ENCODE results near the gene SASH3.

The SASH3 gene

DNA sequence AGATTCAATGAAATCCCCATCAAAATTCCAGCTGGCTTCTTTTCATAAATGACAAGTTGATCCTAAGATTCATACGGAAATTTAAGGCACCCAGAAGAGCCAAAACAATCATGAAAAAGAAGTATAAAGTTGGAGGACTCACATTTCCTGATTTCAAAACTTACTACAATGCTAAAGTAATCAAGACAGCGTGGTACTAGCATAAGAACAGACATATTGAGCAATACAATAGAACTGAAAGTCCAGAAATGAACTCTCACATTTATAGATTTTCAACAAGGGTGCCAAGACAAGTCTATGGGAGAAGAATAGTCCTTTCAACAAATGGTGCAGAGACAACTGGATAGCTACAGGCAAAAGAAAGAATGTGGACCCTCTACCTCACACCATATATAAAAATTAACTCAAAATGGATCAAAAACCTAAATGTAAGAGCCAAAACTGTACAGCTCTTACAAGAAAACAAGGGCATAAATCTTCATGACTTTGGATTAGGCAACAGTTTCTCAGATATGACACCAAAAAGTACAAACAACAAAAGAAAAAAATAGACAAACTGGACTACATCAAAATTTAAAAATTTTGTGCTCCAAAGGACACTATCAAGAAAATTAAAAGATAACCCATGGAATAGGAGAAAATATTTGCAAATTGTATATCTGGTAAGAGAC is 28.5 kb downstream of the SASH3 start:
- no peak overlapping the region for H3K27ac ChIP-seq (ENCODE audit: insufficient read depth, low read length, poor library complexity, severe bottlenecking)
- no peak for DNase-seq
- H3K9me3 ChIP-seq (ENCODE audit: control insufficient read depth, low read length) = no peaks in the 10 kb centered on the region
- H3K4me3 ChIP-seq (ENCODE audit: insufficient read depth, low read depth, low read length, poor library complexity, severe bottlenecking) = no peak overlapping the region
- H3K27me3 ChIP-seq (replicated peaks; ENCODE audit: control insufficient read depth, insufficient read depth, low read length, poor library complexity, severe bottlenecking) = no peaks in the 10 kb centered on the region
- no peaks in the 10 kb centered on the region for H3K36me3 ChIP-seq (ENCODE audit: control insufficient read depth, insufficient read depth, low read length)
- H3K4me1 ChIP-seq (ENCODE audit: control insufficient read depth, insufficient read depth, low read length, poor library complexity, severe bottlenecking) = no peaks in the 10 kb centered on the region

DNA sequence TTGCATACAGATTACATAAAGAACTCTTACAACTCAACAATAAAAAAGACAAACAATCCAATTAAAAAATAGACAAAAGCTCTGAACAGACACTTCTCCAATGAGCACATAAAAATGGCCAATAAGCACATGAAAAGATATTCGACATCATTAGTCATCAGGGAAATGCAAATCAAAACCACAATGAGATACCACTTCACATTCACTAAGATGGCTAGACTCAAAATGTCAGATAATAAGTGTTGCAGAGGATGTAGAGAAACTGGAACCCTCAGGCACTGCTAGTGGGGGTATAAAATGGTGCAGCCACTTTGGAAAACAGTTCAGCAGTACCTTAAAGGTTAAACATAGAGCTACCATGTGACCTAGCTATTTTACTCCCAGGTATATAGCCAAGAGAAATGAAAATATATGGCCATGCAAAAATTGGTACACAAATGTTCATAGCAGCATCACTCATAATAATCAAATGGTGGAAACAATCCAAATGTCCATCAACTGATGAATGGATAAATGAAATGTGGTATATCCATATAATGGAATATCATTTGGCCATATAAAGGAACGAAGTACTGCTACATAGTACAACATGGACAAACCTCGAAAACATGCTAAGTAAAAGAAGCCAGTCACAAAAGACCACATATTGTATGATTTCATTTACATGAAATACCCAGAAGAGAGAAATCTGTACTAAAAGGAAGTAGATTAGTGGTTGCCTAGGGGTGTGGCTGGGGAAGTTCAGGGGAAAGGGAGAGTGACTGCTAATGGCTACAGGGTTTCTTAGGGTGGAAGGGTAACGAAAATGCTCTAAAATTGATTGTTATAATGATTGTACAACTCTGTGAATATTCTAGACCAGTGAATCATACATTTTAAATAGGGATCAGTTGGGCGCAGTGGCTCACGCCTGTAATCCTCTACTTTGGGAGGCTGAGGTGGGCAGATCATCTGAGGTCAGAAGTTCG is 29.4 kb downstream of the SASH3 start:
- DNase-seq = no peak

DNA sequence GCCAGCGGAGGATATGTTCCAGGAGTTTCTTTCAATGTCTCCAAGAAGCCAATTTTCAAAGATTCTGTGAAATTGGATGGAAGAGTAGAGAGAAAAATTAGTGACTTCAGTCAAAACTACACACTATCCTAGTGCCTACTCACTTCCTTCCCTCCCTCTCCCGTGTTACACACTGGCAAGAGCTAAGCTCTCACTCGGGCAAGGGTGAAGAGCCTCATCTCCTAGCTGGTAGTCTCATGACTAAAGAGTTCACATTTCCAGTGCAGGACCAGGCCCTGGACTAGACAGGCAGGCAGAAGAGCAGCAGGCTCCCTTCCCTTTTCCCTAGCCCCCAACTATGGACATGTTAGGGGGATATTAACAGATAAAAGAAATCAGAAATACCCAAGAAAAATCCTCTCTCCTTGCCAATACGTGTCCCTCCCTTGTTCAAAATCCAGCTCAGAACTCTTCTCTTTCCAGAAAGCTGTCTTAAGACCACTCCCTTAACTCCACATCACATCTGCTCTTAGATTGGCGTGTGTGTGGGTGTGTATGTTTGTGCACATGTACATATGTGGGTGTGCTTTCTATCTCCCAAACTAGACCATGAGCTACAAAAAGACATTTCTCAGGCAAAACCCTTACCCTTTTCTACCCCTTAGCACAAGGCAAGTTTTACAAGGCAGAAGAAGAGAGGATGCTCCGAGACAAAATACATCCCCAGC is 34.1 kb downstream of the SASH3 start:
- H3K27ac ChIP-seq (ENCODE audit: insufficient read depth, low read length, poor library complexity, severe bottlenecking) = no peak overlapping the region

More for the DNA sequence above, 29.4 kb downstream of the SASH3 start:
- no peak overlapping the region for H3K4me3 ChIP-seq (ENCODE audit: insufficient read depth, low read depth, low read length, poor library complexity, severe bottlenecking)
- no peaks in the 10 kb centered on the region for H3K36me3 ChIP-seq (ENCODE audit: control insufficient read depth, insufficient read depth, low read length)
- H3K9me3 ChIP-seq (ENCODE audit: control insufficient read depth, low read length) = no peaks in the 10 kb centered on the region
- H3K27ac ChIP-seq (ENCODE audit: insufficient read depth, low read length, poor library complexity, severe bottlenecking) = no peak overlapping the region
- no peaks in the 10 kb centered on the region for H3K4me1 ChIP-seq (ENCODE audit: control insufficient read depth, insufficient read depth, low read length, poor library complexity, severe bottlenecking)
- no peaks in the 10 kb centered on the region for H3K27me3 ChIP-seq (replicated peaks; ENCODE audit: control insufficient read depth, insufficient read depth, low read length, poor library complexity, severe bottlenecking)

DNA sequence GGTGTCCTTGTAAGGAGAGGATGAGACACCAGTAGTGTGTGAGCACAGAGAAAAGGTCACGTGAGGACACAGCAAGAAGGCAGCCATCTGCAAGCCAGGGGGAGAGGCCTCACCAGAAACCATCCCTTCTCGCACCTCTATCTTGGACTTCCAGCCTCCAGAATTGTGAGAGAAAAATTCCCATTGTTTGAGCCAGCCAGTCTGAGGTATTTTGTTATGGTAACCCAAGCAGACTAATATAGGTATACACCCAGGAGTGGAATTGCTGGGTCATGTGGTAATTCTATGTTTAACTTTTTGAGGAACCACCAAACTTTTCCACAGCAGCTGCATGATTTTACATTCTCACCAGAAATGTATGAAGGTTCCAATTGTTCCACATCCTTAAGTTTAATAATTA is 38.4 kb downstream of the SASH3 start:
- Histone ChIP-seq H3K9me3 (ENCODE audit: control insufficient read depth, low read length) (no peaks in the 10 kb centered on the region), H3K4me1 (ENCODE audit: control insufficient read depth, insufficient read depth, low read length, poor library complexity, severe bottlenecking) (no peaks in the 10 kb centered on the region), H3K27ac (ENCODE audit: insufficient read depth, low read length, poor library complexity, severe bottlenecking) (no peak overlapping the region), H3K36me3 (ENCODE audit: control insufficient read depth, insufficient read depth, low read length) (no peaks in the 10 kb centered on the region), H3K27me3 (replicated peaks; ENCODE audit: control insufficient read depth, insufficient read depth, low read length, poor library complexity, severe bottlenecking) (no peaks in the 10 kb centered on the region), H3K4me3 (ENCODE audit: insufficient read depth, low read depth, low read length, poor library complexity, severe bottlenecking) (no peak overlapping the region)
- DNase-seq = no peak

More for the DNA sequence above, 34.1 kb downstream of the SASH3 start:
- no peak overlapping the region for H3K4me3 ChIP-seq (ENCODE audit: insufficient read depth, low read depth, low read length, poor library complexity, severe bottlenecking)
- H3K36me3 ChIP-seq (ENCODE audit: control insufficient read depth, insufficient read depth, low read length) = no peaks in the 10 kb centered on the region
- H3K4me1 ChIP-seq (ENCODE audit: control insufficient read depth, insufficient read depth, low read length, poor library complexity, severe bottlenecking) = no peaks in the 10 kb centered on the region
- H3K9me3 ChIP-seq (ENCODE audit: control insufficient read depth, low read length) = no peaks in the 10 kb centered on the region
- no peaks in the 10 kb centered on the region for H3K27me3 ChIP-seq (replicated peaks; ENCODE audit: control insufficient read depth, insufficient read depth, low read length, poor library complexity, severe bottlenecking)
- no peak for DNase-seq

DNA sequence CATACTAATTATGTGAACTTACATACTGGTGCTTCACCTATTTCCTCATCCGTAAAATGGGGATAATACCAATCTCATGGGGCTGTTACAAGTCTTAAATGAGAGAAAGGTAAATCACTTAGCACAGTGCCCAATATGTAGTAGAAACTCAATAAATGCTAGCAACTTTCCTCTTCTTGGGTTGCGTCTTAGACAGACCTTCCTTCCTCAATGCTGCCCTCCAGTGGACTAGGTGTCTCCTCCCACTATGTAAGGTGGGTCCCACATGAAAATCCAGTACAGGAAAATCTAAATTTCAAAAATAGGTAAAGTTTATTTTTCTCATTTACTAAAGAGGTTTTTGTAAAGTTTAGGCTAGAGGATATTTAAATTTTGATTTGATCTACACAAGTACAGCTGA is 43.4 kb downstream of the SASH3 start:
- no peaks in the 10 kb centered on the region for H3K36me3 ChIP-seq (ENCODE audit: control insufficient read depth, insufficient read depth, low read length)
- no peak overlapping the region for H3K4me3 ChIP-seq (ENCODE audit: insufficient read depth, low read depth, low read length, poor library complexity, severe bottlenecking)
- H3K4me1 ChIP-seq (ENCODE audit: control insufficient read depth, insufficient read depth, low read length, poor library complexity, severe bottlenecking) = peaks cover 6% of the 10 kb centered on the region
- H3K27me3 ChIP-seq (replicated peaks; ENCODE audit: control insufficient read depth, insufficient read depth, low read length, poor library complexity, severe bottlenecking) = no peaks in the 10 kb centered on the region
- DNase-seq = peak; percentile 9 to 25 (median 11)
- no peaks in the 10 kb centered on the region for H3K9me3 ChIP-seq (ENCODE audit: control insufficient read depth, low read length)
- no peak overlapping the region for H3K27ac ChIP-seq (ENCODE audit: insufficient read depth, low read length, poor library complexity, severe bottlenecking)

DNA sequence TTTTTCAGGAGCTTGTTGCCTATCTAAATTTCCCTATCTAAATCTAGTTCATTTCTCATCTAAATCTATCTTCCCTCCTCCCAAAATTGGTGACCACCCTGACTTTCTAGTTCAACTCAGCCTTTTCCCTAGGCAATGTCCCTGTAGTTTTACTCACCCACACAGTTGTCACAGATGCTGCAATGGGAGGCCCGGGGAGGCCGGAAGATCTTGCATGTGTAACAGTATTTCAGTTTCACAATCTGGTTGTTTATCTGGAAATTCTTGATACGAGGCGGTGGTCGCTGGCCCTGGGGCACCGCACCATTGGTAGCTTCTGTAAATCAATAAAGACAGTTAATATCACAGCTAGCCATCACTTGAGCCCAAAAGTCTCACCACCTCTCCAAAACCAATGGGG is 43.8 kb downstream of the SASH3 start:
- H3K4me3 ChIP-seq (ENCODE audit: insufficient read depth, low read depth, low read length, poor library complexity, severe bottlenecking) = no peak overlapping the region
- peaks cover 6% of the 10 kb centered on the region for H3K4me1 ChIP-seq (ENCODE audit: control insufficient read depth, insufficient read depth, low read length, poor library complexity, severe bottlenecking)
- no peak for DNase-seq
- H3K9me3 ChIP-seq (ENCODE audit: control insufficient read depth, low read length) = no peaks in the 10 kb centered on the region
- H3K27me3 ChIP-seq (replicated peaks; ENCODE audit: control insufficient read depth, insufficient read depth, low read length, poor library complexity, severe bottlenecking) = no peaks in the 10 kb centered on the region
- H3K36me3 ChIP-seq (ENCODE audit: control insufficient read depth, insufficient read depth, low read length) = no peaks in the 10 kb centered on the region
- H3K27ac ChIP-seq (ENCODE audit: insufficient read depth, low read length, poor library complexity, severe bottlenecking) = no peak overlapping the region

DNA sequence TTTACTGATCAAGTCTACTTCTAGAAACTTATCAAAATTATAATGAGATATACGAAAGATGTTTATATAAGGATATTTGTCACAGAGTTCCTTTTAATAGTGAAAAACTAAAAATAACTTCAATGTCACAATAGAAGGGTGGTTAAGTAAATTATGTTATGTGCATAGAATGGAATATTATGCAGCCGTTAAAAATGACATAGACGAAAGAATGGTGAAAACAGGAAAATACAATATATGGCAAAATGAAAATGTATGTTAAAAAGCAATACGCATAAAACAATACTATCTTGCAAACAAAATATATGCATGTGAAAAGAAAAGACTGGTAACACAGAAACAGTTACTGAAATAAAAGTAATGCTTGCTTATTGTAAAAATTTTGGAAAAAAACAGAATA is 44.9 kb downstream of the SASH3 start:
- no peak for DNase-seq
- no peak overlapping the region for H3K4me3 ChIP-seq (ENCODE audit: insufficient read depth, low read depth, low read length, poor library complexity, severe bottlenecking)
- no peaks in the 10 kb centered on the region for H3K27me3 ChIP-seq (replicated peaks; ENCODE audit: control insufficient read depth, insufficient read depth, low read length, poor library complexity, severe bottlenecking)
- H3K9me3 ChIP-seq (ENCODE audit: control insufficient read depth, low read length) = no peaks in the 10 kb centered on the region
- no peak overlapping the region for H3K27ac ChIP-seq (ENCODE audit: insufficient read depth, low read length, poor library complexity, severe bottlenecking)
- H3K4me1 ChIP-seq (ENCODE audit: control insufficient read depth, insufficient read depth, low read length, poor library complexity, severe bottlenecking) = peaks cover 6% of the 10 kb centered on the region
- no peaks in the 10 kb centered on the region for H3K36me3 ChIP-seq (ENCODE audit: control insufficient read depth, insufficient read depth, low read length)

DNA sequence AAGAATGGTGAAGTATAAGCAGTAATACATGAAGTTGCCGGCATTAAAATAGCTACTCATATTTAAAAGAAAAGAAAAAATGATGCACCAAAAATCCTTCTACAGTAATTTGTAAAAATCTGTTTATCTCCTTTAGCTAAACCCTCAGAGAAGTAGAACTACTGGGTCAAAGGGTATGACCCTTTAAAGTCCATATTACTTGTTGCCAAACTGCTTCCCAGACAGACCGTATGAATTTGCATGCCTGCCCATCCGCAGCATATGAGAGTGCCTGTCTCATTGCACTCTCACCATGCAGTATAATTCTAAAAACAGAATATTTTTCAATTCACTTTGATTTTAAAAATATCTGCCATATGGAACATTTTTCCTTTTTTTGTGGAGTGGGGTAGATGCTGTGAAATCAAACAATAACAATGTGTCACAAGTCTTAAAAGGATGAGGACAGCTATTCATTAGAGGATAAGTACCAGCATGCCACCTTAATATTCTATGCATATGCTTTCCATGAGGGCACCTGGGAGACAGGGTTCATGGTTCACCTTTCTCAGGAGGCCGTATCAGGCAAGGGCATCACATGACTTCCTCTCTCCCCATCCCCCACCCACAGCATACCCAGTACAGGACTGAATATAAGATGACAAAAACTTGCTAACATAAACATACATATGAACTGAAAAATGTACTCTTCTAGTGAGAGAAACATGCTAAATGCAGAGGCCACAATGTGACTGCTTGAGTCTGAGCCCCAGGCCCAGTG is 46.2 kb downstream of the SASH3 start:
- DNase-seq = peak in 1 of 3 donors; percentile 1
- no peaks in the 10 kb centered on the region for H3K9me3 ChIP-seq (ENCODE audit: control insufficient read depth, low read length)
- H3K27me3 ChIP-seq (replicated peaks; ENCODE audit: control insufficient read depth, insufficient read depth, low read length, poor library complexity, severe bottlenecking) = no peaks in the 10 kb centered on the region
- H3K4me1 ChIP-seq (ENCODE audit: control insufficient read depth, insufficient read depth, low read length, poor library complexity, severe bottlenecking) = peaks cover 6% of the 10 kb centered on the region
- no peak overlapping the region for H3K27ac ChIP-seq (ENCODE audit: insufficient read depth, low read length, poor library complexity, severe bottlenecking)
- H3K36me3 ChIP-seq (ENCODE audit: control insufficient read depth, insufficient read depth, low read length) = no peaks in the 10 kb centered on the region
- H3K4me3 ChIP-seq (ENCODE audit: insufficient read depth, low read depth, low read length, poor library complexity, severe bottlenecking) = no peak overlapping the region

DNA sequence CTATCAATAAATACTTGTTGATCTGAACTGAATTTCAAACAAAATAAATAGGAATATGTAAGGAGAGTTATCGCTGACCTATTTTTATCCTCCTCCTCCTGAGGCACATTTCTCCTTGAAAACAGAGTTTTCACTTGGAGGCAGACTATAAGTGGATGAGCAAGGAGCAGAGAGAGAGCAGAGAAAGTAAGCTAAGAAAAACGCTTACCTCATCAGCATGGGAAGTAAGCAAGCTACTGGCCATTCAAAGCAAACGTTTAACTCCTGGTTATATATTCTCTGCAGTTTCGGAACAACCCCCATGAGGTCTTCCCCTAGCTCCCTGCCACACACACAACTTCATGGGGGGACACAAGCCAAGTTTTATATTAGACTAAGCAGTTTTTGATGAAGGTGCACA is 50.7 kb downstream of the SASH3 start:
- H3K27me3 ChIP-seq (replicated peaks; ENCODE audit: control insufficient read depth, insufficient read depth, low read length, poor library complexity, severe bottlenecking) = no peaks in the 10 kb centered on the region
- H3K4me3 ChIP-seq (ENCODE audit: insufficient read depth, low read depth, low read length, poor library complexity, severe bottlenecking) = no peak overlapping the region
- H3K36me3 ChIP-seq (ENCODE audit: control insufficient read depth, insufficient read depth, low read length) = no peaks in the 10 kb centered on the region
- H3K9me3 ChIP-seq (ENCODE audit: control insufficient read depth, low read length) = no peaks in the 10 kb centered on the region
- H3K27ac ChIP-seq (ENCODE audit: insufficient read depth, low read length, poor library complexity, severe bottlenecking) = no peak overlapping the region
- peaks cover 6% of the 10 kb centered on the region for H3K4me1 ChIP-seq (ENCODE audit: control insufficient read depth, insufficient read depth, low read length, poor library complexity, severe bottlenecking)
- DNase-seq = no peak
